Measurements from ENCODE around the gene PLA2G15.

PLA2G15 gene

DNA sequence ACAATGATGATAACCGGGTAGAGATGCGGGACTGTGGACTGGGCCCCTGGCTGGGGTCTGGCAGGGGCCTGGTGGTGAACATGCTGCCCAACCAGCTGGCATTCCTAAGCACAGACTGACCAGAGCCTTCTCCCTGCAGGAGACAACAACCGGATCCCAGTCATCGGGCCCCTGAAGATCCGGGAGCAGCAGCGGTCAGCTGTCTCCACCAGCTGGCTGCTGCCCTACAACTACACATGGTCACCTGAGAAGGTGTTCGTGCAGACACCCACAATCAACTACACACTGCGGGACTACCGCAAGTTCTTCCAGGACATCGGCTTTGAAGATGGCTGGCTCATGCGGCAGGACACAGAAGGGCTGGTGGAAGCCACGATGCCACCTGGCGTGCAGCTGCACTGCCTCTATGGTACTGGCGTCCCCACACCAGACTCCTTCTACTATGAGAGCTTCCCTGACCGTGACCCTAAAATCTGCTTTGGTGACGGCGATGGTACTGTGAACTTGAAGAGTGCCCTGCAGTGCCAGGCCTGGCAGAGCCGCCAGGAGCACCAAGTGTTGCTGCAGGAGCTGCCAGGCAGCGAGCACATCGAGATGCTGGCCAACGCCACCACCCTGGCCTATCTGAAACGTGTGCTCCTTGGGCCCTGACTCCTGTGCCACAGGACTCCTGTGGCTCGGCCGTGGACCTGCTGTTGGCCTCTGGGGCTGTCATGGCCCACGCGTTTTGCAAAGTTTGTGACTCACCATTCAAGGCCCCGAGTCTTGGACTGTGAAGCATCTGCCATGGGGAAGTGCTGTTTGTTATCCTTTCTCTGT lies 14.0 kb downstream of the PLA2G15 start:
- Histone ChIP-seq H3K4me3 (ENCODE audit: low read depth, low read length) (no peak overlapping the region), H3K27me3 (no peaks in the 10 kb centered on the region), H3K9me3 (no peaks in the 10 kb centered on the region), H3K36me3 (no peaks in the 10 kb centered on the region), H3K4me1 (no peaks in the 10 kb centered on the region)
- TF ChIP-seq CTCF (IDR thresholded peaks at IDR 0.05; ENCODE audit: low read depth, low read length) = no peak
- DNase-seq = no peak

GRCh38 chr16:68263559-68264127 lies 18.5 kb downstream of the PLA2G15 start:
- DNase-seq = no peak
- no peaks in the 10 kb centered on the region for H3K9me3 ChIP-seq
- no peak for TF ChIP-seq CTCF (IDR thresholded peaks at IDR 0.05; ENCODE audit: low read depth, low read length)
- H3K4me1 ChIP-seq = peaks cover 6% of the 10 kb centered on the region; the same call in 1 of the 2 replicates
- no peaks in the 10 kb centered on the region for H3K27me3 ChIP-seq
- H3K4me3 ChIP-seq (ENCODE audit: low read depth, low read length) = peak overlapping the region; percentile 93
- H3K36me3 ChIP-seq = 0 out of 2 replicates have a peak, but pooled peaks cover 5% of the 10 kb centered on the region

GRCh38 chr16:68264128-68265077 lies 19.2 kb downstream of the PLA2G15 start, which contains the start of gene SLC7A6:
Gene SLC7A6, plus strand, starts transcription at chr16:68264526. Its CDS starts 10,201 bp downstream, at chr16:68274727.
- H3K9me3 ChIP-seq = no peaks in the 10 kb centered on the region
- TF ChIP-seq CTCF (IDR thresholded peaks at IDR 0.05; ENCODE audit: low read depth, low read length) = peak; percentile 63
- peak within 1 kb of the TSS; percentile 93 for H3K4me3 ChIP-seq (ENCODE audit: low read depth, low read length)
- peak; percentile 90 for DNase-seq
- H3K36me3 ChIP-seq = peaks cover 9% of the 10 kb centered on the region; the same call in 1 of the 2 replicates
- no peaks in the 10 kb centered on the region for H3K27me3 ChIP-seq
- peaks cover 6% of the 10 kb centered on the region; the same call in 1 of the 2 replicates for H3K4me1 ChIP-seq

DNA sequence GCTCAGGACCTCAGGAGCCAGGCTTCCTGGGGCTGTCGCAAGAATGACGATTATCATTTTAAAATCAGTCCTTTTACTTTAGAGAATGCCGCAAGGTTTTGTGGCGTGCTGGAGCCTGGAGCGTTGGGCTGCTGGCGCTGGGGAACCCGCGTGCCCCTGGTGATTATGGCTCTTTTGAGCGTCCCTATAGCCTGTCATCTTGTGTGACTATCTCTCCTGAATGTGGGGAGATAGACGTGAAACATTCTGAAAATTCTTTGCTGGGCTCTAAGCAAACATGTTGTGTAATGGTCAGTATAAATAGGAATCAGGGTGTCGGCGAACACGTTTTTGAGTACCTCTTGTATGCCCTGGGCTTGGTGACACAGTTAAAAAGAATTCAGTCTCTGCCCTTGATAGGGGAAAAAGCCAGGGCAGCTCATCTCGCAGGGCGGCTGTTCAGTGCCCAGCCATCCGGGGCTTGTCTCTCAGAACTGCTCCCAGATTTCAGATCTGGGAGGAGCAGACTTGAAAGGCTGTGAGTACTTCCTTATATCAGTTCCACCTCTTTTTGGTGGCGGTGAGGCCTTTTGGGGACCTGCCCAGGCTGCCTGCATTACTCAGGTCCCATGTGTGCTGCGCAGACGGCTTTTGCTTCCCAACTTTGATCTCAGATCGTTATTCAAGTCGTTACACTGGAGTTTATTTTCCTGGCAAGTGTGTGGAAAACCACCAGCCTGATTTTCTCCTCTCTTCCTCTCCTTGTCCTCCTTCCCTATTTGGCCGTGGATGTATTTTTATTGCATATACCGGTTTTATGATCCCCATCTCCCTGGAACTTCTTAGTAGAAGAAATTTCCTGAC lies 20.1 kb downstream of the PLA2G15 start:
- H3K4me1 ChIP-seq = peaks cover 6% of the 10 kb centered on the region; the same call in 1 of the 2 replicates
- peak; percentile 36 for DNase-seq

More for the DNA sequence above, 20.1 kb downstream of the PLA2G15 start:
- Histone ChIP-seq H3K27me3 (no peaks in the 10 kb centered on the region), H3K36me3 (peaks cover 12% of the 10 kb centered on the region; the same call in 1 of the 2 replicates), H3K9me3 (no peaks in the 10 kb centered on the region), H3K4me3 (ENCODE audit: low read depth, low read length) (peak overlapping the region; percentile 93)
- TF ChIP-seq CTCF (IDR thresholded peaks at IDR 0.05; ENCODE audit: low read depth, low read length) = 0 out of 2 replicates have a peak, but pooled peaks have one; percentile 0

Measured in BE2C (cell line).